SK-N-SH (cell line): ENCODE results near the gene C17orf100. TPM values are rescaled to one million over a fixed set of nuclear protein-coding genes. Genes with fewer than 3 reads are reported as not detected.

Experiments
- CTCF ChIA-PET: fragments of 300-600, 350-600 bp; formaldehyde crosslinking; extraction: SDS; loops from one replicate; lab custom pipeline; 2021; lab: Yijun Ruan, JAX
- POLR2A ChIA-PET: fragments of 350-600 bp; sonication (Branson Sonifier 250); formaldehyde crosslinking; extraction: SDS; loops from one replicate; lab custom pipeline; 2020; ENCODE audit warnings: antibody characterized with exemption, inconsistent platforms; lab: Yijun Ruan, JAX
- DNase-seq: peaks from one replicate; pipeline ENCODE4 v3.0.0; 2012
- H2AFZ ChIP-seq: fragments of 200-600 bp; sonication (generic); 2 replicates; pipeline ENCODE4 v1.8.1; 2016; ENCODE audit warnings: antibody characterized with exemption, mild to moderate bottlenecking, low read depth
- H3F3A ChIP-seq: fragments of 200-600 bp; sonication (generic); replicated peaks from 2 replicates; pipeline ENCODE3; 2016; ENCODE audit warnings: antibody characterized with exemption, mild to moderate bottlenecking; ENCODE audit not compliant: insufficient read depth
- H3K27ac ChIP-seq, 2 experiments: fragments of 200-500 bp in 1 of 2; fragments of 200-600 bp in 1 of 2; sonication (Bioruptor generic) in 1 of 2; sonication (generic), shearing (Covaris generic) in 1 of 2; 2 replicates each; pipeline versions ENCODE4 v1.5.1 to v1.6.1; 2014 to 2016; ENCODE audit warnings: low read depth in 2 of 2, inconsistent platforms in 1 of 2, low read length in 1 of 2, mild to moderate bottlenecking in 1 of 2, mixed read lengths in 1 of 2
- H3K27me3 ChIP-seq: fragments of 200-600 bp; sonication (generic), shearing (Covaris generic); 2 replicates; pipeline ENCODE4 v1.6.1; 2016; ENCODE audit warnings: mixed run types; ENCODE audit not compliant: insufficient read depth
- H3K36me3 ChIP-seq, 2 experiments: fragments of 200-500 bp in 1 of 2; fragments of 200-600 bp in 1 of 2; sonication (Bioruptor generic) in 1 of 2; sonication (generic) in 1 of 2; replicated peaks in 1 of 2; 2 replicates each; pipeline versions ENCODE3 to v1.5.1; 2014 to 2016; ENCODE audit warnings: low read length in 1 of 2, mild to moderate bottlenecking in 1 of 2; ENCODE audit not compliant: insufficient read depth in 2 of 2, control insufficient read depth in 1 of 2
- H3K4me1 ChIP-seq, 2 experiments: fragments of 200-500 bp in 1 of 2; fragments of 200-600 bp in 1 of 2; sonication (Bioruptor generic) in 1 of 2; sonication (generic), shearing (Covaris generic) in 1 of 2; 2 replicates each; pipeline versions ENCODE4 v1.5.1 to v1.6.1; 2014 to 2016; ENCODE audit warnings: low read depth in 1 of 2, low read length in 1 of 2, mixed run types in 1 of 2; ENCODE audit not compliant: insufficient read depth in 2 of 2, control insufficient read depth in 1 of 2
- H3K4me2 ChIP-seq: fragments of 200-600 bp; sonication (generic), shearing (Covaris generic); 2 replicates; pipeline ENCODE4 v1.6.1; 2017; ENCODE audit warnings: mixed run types
- H3K4me3 ChIP-seq, 2 experiments: fragments of 200-500 bp in 1 of 2; fragments of 200-600 bp in 1 of 2; sonication (Bioruptor generic) in 1 of 2; sonication (generic), shearing (Covaris generic) in 1 of 2; 2 replicates each; pipeline versions ENCODE4 v1.5.1 to v1.8.1; 2014 to 2016; ENCODE audit warnings: low read depth in 2 of 2, inconsistent platforms in 1 of 2, low read length in 1 of 2, mild to moderate bottlenecking in 1 of 2, mixed read lengths in 1 of 2, moderate library complexity in 1 of 2
- H3K79me2 ChIP-seq: fragments of 200-600 bp; sonication (generic); 2 replicates; pipeline ENCODE4 v1.8.1; 2017; ENCODE audit warnings: mild to moderate bottlenecking; ENCODE audit not compliant: insufficient read depth
- H3K9ac ChIP-seq: fragments of 200-600 bp; sonication (generic); 2 replicates; pipeline ENCODE4 v1.6.1; 2017; ENCODE audit warnings: mixed run types
- H3K9me2 ChIP-seq: fragments of 200-600 bp; sonication (generic); 2 replicates; pipeline ENCODE4 v1.6.1; 2017; ENCODE audit warnings: mixed run types
- H3K9me3 ChIP-seq: fragments of 200-600 bp; sonication (generic); 2 replicates; pipeline ENCODE4 v1.6.1; 2017; ENCODE audit warnings: mixed run types, mild to moderate bottlenecking, moderate library complexity
- H4K20me1 ChIP-seq: fragments of 200-600 bp; sonication (generic); 2 replicates; pipeline ENCODE4 v1.6.1; 2017; ENCODE audit warnings: mild to moderate bottlenecking, mixed run types; ENCODE audit not compliant: insufficient read depth
- ELF1 ChIP-seq: IDR thresholded peaks from 2 replicates; pipeline ENCODE4 v1.4.0; 2012
- EP300 ChIP-seq, 2 experiments: IDR thresholded peaks; 2 replicates each; pipeline versions ENCODE4 v1.4.0 to v1.6.1; 2012; ENCODE audit warnings: borderline replicate concordance in 1 of 2, low read depth in 1 of 2, low read length in 1 of 2
- FOXM1 ChIP-seq: IDR thresholded peaks from 2 replicates; pipeline ENCODE4 v1.4.0; 2012; ENCODE audit warnings: low read depth, mild to moderate bottlenecking
- GATA2 ChIP-seq: sonication (generic); formaldehyde crosslinking; IDR thresholded peaks from 2 replicates; pipeline ENCODE4 v1.5.0; 2020; ENCODE audit warnings: mild to moderate bottlenecking, missing genetic modification reagents
- JUND ChIP-seq: IDR thresholded peaks from 2 replicates; pipeline ENCODE4 v1.4.0; 2012
- MEF2A ChIP-seq: IDR thresholded peaks from 2 replicates; pipeline ENCODE4 v1.4.0; 2012; ENCODE audit warnings: low read depth, borderline replicate concordance
- MXI1 ChIP-seq: IDR thresholded peaks from 2 replicates; pipeline ENCODE4 v1.6.1; 2012; ENCODE audit warnings: mild to moderate bottlenecking, low read depth, low read length, improper control_type of control experiment
- NRF1 ChIP-seq: IDR thresholded peaks from 2 replicates; pipeline ENCODE4 v1.6.1; 2012; ENCODE audit warnings: low read depth, mild to moderate bottlenecking, low read length
- POLR2AphosphoS5 ChIP-seq: IDR thresholded peaks from 2 replicates; pipeline ENCODE4 v1.6.1; 2012; ENCODE audit warnings: low read depth, low read length
- RAD21 ChIP-seq: IDR thresholded peaks from 2 replicates; pipeline ENCODE4 v1.6.1; 2012; ENCODE audit warnings: mild to moderate bottlenecking, low read length
- RCOR1 ChIP-seq: fragments of 150-350 bp; IDR thresholded peaks from 2 replicates; pipeline ENCODE4 v1.6.1; 2017; ENCODE audit warnings: antibody characterized with exemption, low read length
- REST ChIP-seq: IDR thresholded peaks from 2 replicates; pipeline ENCODE4 v1.6.1; 2012; ENCODE audit warnings: mild to moderate bottlenecking, low read depth, low read length, moderate library complexity
- RFX5 ChIP-seq: IDR thresholded peaks from 2 replicates; pipeline ENCODE4 v1.6.1; 2012; ENCODE audit warnings: mild to moderate bottlenecking, improper control_type of control experiment, low read length
- SMC3 ChIP-seq: IDR thresholded peaks from 2 replicates; pipeline ENCODE4 v1.6.1; 2012; ENCODE audit warnings: low read depth, low read length, improper control_type of control experiment
- TCF12 ChIP-seq: IDR thresholded peaks from 2 replicates; pipeline ENCODE4 v1.4.0; 2012
- TEAD4 ChIP-seq: IDR thresholded peaks from 2 replicates; pipeline ENCODE4 v1.4.0; 2012; ENCODE audit warnings: mild to moderate bottlenecking, borderline replicate concordance; ENCODE audit not compliant: insufficient read depth
- USF1 ChIP-seq: IDR thresholded peaks from 2 replicates; pipeline ENCODE4 v1.4.0; 2012; ENCODE audit warnings: low read depth, borderline replicate concordance
- USF2 ChIP-seq: fragments of 150-350 bp; IDR thresholded peaks from 2 replicates; pipeline ENCODE4 v1.6.1; 2017; ENCODE audit warnings: antibody characterized with exemption, low read length, low read depth, borderline replicate concordance
- YY1 ChIP-seq: IDR thresholded peaks from 2 replicates; pipeline ENCODE4 v1.4.0; 2012; ENCODE audit warnings: low read depth, mild to moderate bottlenecking
- ZBTB33 ChIP-seq: IDR thresholded peaks from 2 replicates; pipeline ENCODE4 v1.4.0; 2012; ENCODE audit warnings: low read depth, borderline replicate concordance
- WGBS: methylation state at CpG from one replicate; pipeline ENCODE4 v1.1.6; 2017; ENCODE audit warnings: low lambda C conversion rate; 5-methylcytosine and 5-hydroxymethylcytosine counted together
- polyA plus RNA-seq, 3 experiments: library from polyadenylated mRNA; depleted of rRNA; stranded (reverse); fragments of >200 nt; gene quantifications; 2 replicates each; pipeline ENCODE4 v1.2.3, GENCODE V29; 2012
- TF ChIP-seq, protein P1 (sequence below): IDR thresholded peaks from 2 replicates; pipeline ENCODE4; 2012

Gene C17orf100
- polyA plus RNA-seq, 1 of the 3 experiments (the other 2 are of a cell fraction), result 2.6 TPM

- no peak overlapping the region for H3K4me2 ChIP-seq
- no peak for TF ChIP-seq RFX5
- no peak for TF ChIP-seq RCOR1
- TF ChIP-seq NRF1, result no peak
- no peak for TF ChIP-seq MEF2A
- TF ChIP-seq, protein P1, sequence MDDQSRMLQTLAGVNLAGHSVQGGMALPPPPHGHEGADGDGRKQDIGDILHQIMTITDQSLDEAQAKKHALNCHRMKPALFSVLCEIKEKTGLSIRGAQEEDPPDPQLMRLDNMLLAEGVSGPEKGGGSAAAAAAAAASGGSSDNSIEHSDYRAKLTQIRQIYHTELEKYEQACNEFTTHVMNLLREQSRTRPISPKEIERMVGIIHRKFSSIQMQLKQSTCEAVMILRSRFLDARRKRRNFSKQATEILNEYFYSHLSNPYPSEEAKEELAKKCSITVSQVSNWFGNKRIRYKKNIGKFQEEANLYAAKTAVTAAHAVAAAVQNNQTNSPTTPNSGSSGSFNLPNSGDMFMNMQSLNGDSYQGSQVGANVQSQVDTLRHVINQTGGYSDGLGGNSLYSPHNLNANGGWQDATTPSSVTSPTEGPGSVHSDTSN, result no peak
- TF ChIP-seq ZBTB33, result no peak
- no peak for TF ChIP-seq RAD21
- TF ChIP-seq MXI1, result no peak
- no peak for TF ChIP-seq JUND
- TF ChIP-seq GATA2 (CRISPR knock-in tag), result no peak
- TF ChIP-seq POLR2AphosphoS5, result no peak
- no peak for TF ChIP-seq FOXM1
- no peak for TF ChIP-seq EP300 (IDR thresholded peaks at IDR 0.05; ENCODE audit: borderline replicate concordance in 1 of 2, low read depth in 1 of 2, low read length in 1 of 2)
- TF ChIP-seq USF1, result no peak
- ChIA-PET CTCF (interaction anchor here (0.6 to 1.3 kb wide), 2 partner anchors 17 to 129 kb away, joined by 3 read pairs; no protein-coding TSS in a partner anchor), POLR2A (no interaction called here)
- H3K4me1 ChIP-seq, result no peaks in the 10 kb centered on the region
- H3K79me2 ChIP-seq, result no peaks in the 10 kb centered on the region
- no peak overlapping the region for H3K4me3 ChIP-seq
- H3K27ac ChIP-seq, result no peak overlapping the region
- H3K36me3 ChIP-seq, result peaks cover 51 to 99% of the 10 kb centered on the region in 2 experiments
- no peak overlapping the region for H3K9ac ChIP-seq
- H2AFZ ChIP-seq, result no peak overlapping the region
- no peaks in the 10 kb centered on the region for H3K9me3 ChIP-seq
- no peaks in the 10 kb centered on the region for H3K9me2 ChIP-seq
- no peaks in the 10 kb centered on the region for H3K27me3 ChIP-seq
- DNase-seq, result no peak
- WGBS, result 97% methylated on average over 6 of the region's 6 CpGs
- H4K20me1 ChIP-seq, result no peaks in the 10 kb centered on the region
- H3F3A ChIP-seq, result no peaks in the 10 kb centered on the region
These were observed 46.4 kb upstream of the C17orf100 start for GRCh38 chr17:6605142-6605541.

DNA sequence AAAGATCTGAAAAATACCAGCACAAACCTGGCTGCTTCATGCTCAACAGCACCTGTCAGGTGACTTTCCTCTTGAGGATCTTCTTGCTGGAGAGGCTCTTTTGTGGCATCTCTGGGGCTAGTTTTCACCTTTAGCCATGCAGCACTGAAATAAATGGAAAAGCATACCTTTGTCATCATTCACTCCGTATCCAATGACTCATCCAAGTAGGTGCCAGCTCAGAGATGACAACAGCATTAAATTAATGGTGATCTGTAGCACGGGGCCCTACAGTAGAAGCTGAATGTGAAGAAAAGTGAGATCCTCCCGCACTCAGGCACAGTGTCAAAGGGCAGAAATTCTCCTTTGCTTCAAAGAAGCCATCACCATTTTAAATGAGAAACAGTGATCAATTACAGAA lies 43.2 kb upstream of the C17orf100 start:
- 51% methylated on average over 3 of the region's 3 CpGs for WGBS
- no peaks in the 10 kb centered on the region; the same call in 1 of the 2 replicates for H4K20me1 ChIP-seq
- H3K27ac ChIP-seq, result no peak overlapping the region
- peaks cover 42 to 82% of the 10 kb centered on the region in 2 experiments for H3K36me3 ChIP-seq
- no peaks in the 10 kb centered on the region for H3F3A ChIP-seq
- no peaks in the 10 kb centered on the region for H3K9me3 ChIP-seq
- no peak for DNase-seq
- no peak overlapping the region for H3K9ac ChIP-seq
- H3K9me2 ChIP-seq, result no peaks in the 10 kb centered on the region
- H3K4me2 ChIP-seq, result no peak overlapping the region
- H3K79me2 ChIP-seq, result 0 out of 2 replicates have a peak, but pooled peaks cover under 1% of the 10 kb centered on the region
- no peak overlapping the region for H2AFZ ChIP-seq
- H3K4me1 ChIP-seq, result no peaks in the 10 kb centered on the region
- POLR2A ChIA-PET, result no interaction called here
- CTCF ChIA-PET, result interaction anchor here (0.9 kb wide), 1 partner anchor 135 kb away, joined by 3 read pairs; no protein-coding TSS in a partner anchor
- H3K4me3 ChIP-seq, result no peak overlapping the region
- H3K27me3 ChIP-seq, result no peaks in the 10 kb centered on the region
- no peak for TF ChIP-seq SMC3
- no peak for TF ChIP-seq RFX5
- no peak for TF ChIP-seq USF2
- TF ChIP-seq REST, result no peak
- no peak for TF ChIP-seq YY1
- no peak for TF ChIP-seq ELF1
- TF ChIP-seq TEAD4, result no peak
- TF ChIP-seq TCF12, result no peak
- no peak for TF ChIP-seq USF1
